WI38 (cell line): ENCODE measurements around the gene FOXL3.
"Not testable (repeated sequence)": the region's sequence is repeated elsewhere in the genome, so short reads cannot be mapped to it uniquely, and the experiment has no call there.

Experiments
- H3K4me3 ChIP-seq: 2 replicates; pipeline ENCODE4 v1.5.1; 2011; ENCODE audit warnings: low read depth, mild to moderate bottlenecking, control low read depth, low read length
- TF ChIP-seq, protein P1 (sequence below): IDR thresholded peaks from 2 replicates; pipeline ENCODE4 v1.5.1; 2012; ENCODE audit warnings: low read depth, mild to moderate bottlenecking, control low read depth, low read length

The FOXL3 gene

DNA sequence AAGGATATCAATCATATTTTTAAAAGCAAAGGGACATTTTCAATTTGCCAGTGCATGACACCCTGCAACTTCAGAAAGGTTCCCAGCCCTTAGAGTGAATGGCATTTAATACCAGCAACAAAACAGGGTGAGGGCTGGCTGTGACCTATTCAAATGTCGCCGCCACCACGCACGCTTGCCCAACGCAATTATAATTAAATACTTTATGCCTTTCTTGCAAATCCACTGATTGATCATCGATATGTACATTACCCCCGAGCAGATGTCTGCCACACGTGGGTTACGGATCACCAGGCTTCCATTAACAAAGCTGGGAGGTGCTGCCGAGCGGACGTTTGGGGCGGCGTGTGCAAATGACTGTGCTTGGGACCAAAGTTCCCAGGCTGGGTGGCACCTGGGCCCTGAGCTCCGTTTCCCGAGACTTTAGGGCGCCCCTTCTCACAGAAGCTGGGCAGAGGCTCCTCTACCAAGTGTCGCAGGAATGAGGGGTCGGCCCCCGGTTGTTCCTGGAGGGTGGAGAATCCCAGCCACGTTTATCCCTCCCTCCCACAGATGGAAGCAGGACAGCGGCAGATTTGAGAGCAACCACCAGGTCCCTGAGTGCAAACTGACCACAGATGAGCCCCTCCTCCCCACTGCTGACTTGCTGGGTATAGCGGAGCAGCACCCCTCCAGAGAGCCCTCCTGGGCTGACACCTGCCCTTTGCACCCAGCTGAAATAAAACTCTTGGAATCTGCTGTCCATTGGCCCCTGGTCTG, 3.9 kb downstream of the FOXL3 start:
- no peak overlapping the region for H3K4me3 ChIP-seq
- TF ChIP-seq, protein P1, sequence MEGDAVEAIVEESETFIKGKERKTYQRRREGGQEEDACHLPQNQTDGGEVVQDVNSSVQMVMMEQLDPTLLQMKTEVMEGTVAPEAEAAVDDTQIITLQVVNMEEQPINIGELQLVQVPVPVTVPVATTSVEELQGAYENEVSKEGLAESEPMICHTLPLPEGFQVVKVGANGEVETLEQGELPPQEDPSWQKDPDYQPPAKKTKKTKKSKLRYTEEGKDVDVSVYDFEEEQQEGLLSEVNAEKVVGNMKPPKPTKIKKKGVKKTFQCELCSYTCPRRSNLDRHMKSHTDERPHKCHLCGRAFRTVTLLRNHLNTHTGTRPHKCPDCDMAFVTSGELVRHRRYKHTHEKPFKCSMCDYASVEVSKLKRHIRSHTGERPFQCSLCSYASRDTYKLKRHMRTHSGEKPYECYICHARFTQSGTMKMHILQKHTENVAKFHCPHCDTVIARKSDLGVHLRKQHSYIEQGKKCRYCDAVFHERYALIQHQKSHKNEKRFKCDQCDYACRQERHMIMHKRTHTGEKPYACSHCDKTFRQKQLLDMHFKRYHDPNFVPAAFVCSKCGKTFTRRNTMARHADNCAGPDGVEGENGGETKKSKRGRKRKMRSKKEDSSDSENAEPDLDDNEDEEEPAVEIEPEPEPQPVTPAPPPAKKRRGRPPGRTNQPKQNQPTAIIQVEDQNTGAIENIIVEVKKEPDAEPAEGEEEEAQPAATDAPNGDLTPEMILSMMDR, result no peak

DNA sequence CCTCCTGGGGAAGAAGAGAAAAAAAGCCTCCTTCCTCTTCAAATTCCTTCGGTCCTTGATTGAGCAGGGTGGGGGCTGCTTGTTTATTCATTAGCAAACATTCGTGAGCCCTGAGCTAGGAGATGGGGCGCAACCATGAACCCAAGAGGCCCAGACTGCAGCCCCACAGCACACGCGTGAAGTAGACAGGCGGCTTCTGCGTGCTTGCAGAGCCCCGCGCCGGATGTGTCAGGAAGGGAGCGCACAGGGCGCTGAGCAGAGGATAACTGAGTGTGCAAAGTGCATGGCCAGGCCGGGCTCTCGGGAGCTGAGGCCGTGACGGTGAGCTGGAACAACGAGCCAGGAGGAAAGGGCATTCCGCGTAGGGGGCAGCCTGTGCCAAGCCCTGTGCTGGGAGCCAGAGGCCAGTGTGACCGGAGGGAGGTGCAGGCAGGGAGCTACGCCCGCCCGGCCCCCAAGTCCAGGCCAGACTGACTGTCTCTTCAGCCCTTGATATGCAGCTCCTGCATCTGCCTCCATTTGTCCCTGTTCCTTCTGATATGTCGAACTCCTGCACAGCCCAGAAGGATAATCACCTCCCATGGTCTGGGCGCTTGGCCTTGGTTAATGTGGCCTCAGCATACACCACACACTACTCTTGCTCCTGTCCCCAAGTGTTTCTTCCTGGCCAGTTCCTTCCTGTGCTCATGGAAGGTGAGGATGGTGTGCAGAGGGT, 4.6 kb downstream of the FOXL3 start:
- H3K4me3 ChIP-seq, result no peak overlapping the region
- TF ChIP-seq, protein P1, result no peak

DNA sequence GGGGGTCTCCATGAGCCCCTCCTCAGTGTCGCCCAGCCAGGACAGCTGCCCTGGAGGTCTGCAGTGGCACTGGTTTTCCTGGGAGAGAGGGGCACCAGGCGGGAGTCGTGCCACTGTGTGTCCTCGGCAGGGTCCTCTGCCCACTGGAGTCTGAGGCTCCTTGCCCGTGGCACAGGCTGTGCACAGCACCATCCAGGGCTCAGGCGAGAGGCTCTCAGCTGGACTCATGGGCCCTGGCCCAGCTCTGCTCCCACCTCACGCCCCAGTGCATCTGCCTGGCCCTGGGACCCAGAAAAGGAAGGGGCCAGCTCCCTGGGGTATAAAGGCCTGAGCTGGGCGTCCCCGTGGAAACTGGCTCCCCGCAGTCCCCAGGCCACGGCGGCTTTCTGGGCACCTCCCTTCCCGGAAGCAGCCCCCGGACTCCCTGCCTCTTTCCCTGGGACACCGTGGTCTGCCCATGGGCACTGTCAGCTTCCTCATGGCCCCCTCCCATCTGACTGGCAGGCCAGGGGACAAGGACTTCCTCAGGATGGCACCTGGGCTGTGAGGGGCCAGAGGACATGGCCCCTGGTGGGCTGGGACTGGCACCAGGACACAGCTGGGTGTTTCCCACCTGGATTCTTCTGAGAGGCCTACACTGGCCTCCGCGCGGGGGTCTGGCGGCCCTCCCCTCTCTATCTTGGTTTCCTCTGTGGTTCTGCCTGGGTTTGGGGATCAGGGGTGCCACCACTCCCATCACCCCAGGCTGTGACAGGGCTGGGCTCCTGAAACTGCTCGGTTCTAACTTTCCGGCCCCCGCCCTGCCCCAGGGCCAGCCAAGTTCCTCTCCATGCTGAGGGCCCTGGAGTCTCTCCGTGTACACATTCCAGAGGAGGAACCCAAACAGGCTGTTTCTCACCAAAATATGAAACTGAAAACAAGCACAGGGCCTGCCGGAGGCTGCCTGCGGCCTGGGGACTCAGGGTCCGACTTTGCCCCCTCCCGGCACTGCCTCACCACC, 5.5 kb downstream of the FOXL3 start:
- TF ChIP-seq, protein P1, result no peak

DNA sequence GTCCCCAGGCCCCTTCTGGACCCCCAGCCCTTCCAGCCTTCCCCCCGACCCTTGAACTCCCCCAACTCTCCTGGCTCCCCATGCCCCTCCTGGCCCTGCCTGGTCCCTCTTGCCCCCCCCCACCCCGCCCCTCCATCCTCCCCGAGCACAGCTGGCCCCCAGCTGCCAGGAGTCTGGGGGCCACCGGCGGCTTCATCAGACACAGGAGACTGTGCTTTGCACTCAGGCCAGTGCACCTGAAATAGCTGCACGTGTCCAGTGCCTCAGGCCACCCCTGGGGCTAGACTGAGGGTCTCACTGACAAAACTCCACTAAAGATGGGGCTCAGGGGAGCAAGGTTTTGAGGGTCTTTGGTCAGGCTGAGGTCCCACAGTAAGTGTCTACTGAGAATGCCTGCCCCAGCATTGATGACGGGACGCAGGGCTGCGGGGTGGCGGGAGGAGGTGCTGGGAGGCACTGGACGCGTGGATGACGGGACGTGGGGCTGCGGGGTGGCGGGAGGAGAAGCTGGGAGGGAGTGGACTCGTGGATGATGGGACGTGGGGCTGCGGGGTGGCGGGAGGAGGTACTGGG, 6.5 kb downstream of the FOXL3 start:
- TF ChIP-seq, protein P1, result no peak
- no peak overlapping the region for H3K4me3 ChIP-seq

More for the DNA sequence above, 5.5 kb downstream of the FOXL3 start:
- no peak overlapping the region for H3K4me3 ChIP-seq

DNA sequence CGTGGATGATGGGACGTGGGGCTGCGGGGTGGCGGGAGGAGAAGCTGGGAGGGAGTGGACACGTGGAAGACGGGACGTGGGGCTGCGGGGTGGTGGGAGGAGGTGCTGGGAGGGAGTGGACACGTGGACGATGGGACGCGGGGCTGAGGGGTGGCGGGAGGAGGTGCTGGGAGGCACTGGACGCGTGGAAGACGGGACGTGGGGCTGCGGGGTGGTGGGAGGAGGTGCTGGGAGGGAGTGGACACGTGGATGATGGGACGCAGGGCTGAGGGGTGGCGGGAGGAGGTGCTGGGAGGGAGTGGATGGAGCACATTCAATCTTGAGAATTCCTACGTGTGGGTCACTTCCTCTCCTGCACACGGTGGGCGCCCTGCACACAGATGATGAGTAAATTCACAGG, 7.2 kb downstream of the FOXL3 start:
- H3K4me3 ChIP-seq, result not testable (repeated sequence)

DNA sequence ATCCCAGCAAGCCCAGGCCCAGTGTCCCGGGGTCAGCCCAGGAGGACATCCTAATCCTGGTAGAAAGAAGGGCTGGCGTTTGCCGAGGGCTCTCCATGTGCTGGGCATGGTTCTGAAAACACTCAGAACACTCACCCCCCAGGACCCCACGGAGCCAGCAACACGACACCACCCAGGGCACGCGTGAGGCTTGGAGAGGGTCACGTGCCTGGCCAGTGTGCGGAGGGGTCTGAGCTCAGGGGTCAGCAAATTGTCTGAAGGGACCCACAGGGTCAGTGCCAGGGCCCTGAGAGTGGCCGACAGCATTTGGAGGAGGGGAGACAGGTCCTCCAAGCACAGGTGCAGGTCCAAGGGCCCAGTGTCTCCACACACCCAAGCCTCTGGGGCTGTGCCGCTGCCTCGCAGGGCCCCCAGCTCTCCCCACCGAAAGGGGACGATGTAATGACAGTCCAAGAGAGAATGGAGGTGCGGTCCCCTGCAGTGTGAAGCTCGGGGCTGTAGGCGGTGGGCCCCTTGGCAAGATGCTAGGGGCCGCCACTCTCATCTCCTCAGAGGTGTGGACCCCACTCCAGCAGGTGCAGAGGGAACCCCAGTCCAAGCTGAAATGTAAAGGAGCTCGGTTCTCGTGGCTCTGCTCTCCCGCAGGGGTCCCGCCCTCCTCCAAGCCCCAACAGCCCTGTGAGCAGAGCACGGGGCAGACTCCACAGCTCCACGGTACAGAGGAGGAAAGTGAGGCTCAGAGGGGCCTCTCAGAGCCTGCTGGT, 7.8 kb downstream of the FOXL3 start:
- H3K4me3 ChIP-seq, result no peak overlapping the region
- TF ChIP-seq, protein P1, result no peak

DNA sequence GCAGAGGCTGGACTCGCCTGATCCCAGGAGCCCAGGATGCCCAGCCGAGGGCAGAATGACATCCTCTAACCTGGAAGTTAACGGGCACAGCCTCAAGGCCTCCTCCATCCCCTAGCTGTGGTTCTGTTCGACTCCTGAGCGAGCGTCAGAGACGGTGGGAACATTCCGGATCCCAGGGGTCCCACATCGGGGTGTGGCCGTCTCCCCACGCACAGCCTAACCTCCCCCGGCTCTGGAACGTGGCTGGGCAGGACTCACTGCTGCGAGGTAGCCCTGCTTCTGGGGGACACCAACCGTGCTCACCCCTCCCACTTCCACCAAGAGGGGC, 8.4 kb downstream of the FOXL3 start:
- H3K4me3 ChIP-seq, result no peak overlapping the region
- TF ChIP-seq, protein P1, result no peak
